PFSK-1 (cell line): Measurements from ENCODE around the gene MAGEA3. TPM values are rescaled to one million over a fixed set of nuclear protein-coding genes. Genes with fewer than 3 reads are reported as not detected.
"Not testable (repeated sequence)": the region's sequence is repeated elsewhere in the genome, so short reads cannot be mapped to it uniquely, and the experiment has no call there.

Experiments
- FOXP2 ChIP-seq: optimal IDR thresholded peaks from 2 replicates; pipeline ENCODE3; 2011; ENCODE audit warnings: borderline replicate concordance, control low read depth, inconsistent platforms; ENCODE audit not compliant: insufficient read depth; ENCODE audit errors: extremely low read length, extremely low read depth
- POLR2AphosphoS5 ChIP-seq: IDR thresholded peaks from 2 replicates; pipeline ENCODE4 v1.6.1; 2012; ENCODE audit warnings: low read depth, mild to moderate bottlenecking, control low read depth, low read length, moderate library complexity
- REST ChIP-seq, 2 experiments: IDR thresholded peaks; 2 replicates each; pipeline versions ENCODE4 v1.6.1 to v1.8.0; 2011 to 2012; ENCODE audit warnings: low read depth in 2 of 2, low read length in 2 of 2, control low read depth in 1 of 2, inconsistent platforms in 1 of 2, mild to moderate bottlenecking in 1 of 2, moderate library complexity in 1 of 2; ENCODE audit not compliant: insufficient read depth in 1 of 2
- SIN3A ChIP-seq: IDR thresholded peaks from 2 replicates; pipeline ENCODE4 v1.6.1; 2012; ENCODE audit warnings: mild to moderate bottlenecking, low read length, moderate library complexity, borderline replicate concordance; ENCODE audit not compliant: insufficient read depth
- TAF1 ChIP-seq: IDR thresholded peaks from 2 replicates; pipeline ENCODE4 v1.6.1; 2012; ENCODE audit warnings: low read length, control low read depth, borderline replicate concordance; ENCODE audit not compliant: insufficient read depth
- polyA plus RNA-seq: library from polyadenylated mRNA; unstranded; fragments of >200 nt; gene quantifications from one replicate; pipeline ENCODE4 v1.2.1, GENCODE V29; 2012; ENCODE audit warnings: low read depth, missing spikeins; ENCODE audit not compliant: insufficient read length

Gene MAGEA3
- polyA plus RNA-seq, result 3.1 TPM

GRCh38 chrX:152697952-152698931 lies at the start of gene MAGEA3:
Gene MAGEA3, plus strand, starts transcription at chrX:152698794. Its CDS starts 2,039 bp downstream, at chrX:152700833.
- not testable (repeated sequence) for TF ChIP-seq POLR2AphosphoS5, TAF1, SIN3A

GRCh38 chrX:152652060-152652459 lies 46.5 kb upstream of the MAGEA3 start:
- TF ChIP-seq POLR2AphosphoS5 (no peak), REST (IDR thresholded peaks at IDR 0.05; ENCODE audit: insufficient read depth in 1 of 2, low read depth in 2 of 2, low read length in 2 of 2) (no peak), TAF1 (no peak)

GRCh38 chrX:152652467-152652866 lies 46.1 kb upstream of the MAGEA3 start:
- TF ChIP-seq REST (IDR thresholded peaks at IDR 0.05; ENCODE audit: insufficient read depth in 1 of 2, low read depth in 2 of 2, low read length in 2 of 2) (no peak), TAF1 (no peak), POLR2AphosphoS5 (no peak), SIN3A (no peak), FOXP2 (no peak)

- TF ChIP-seq REST (IDR thresholded peaks at IDR 0.05; ENCODE audit: insufficient read depth in 1 of 2, low read depth in 2 of 2, low read length in 2 of 2) (no peak), POLR2AphosphoS5 (no peak), SIN3A (no peak), TAF1 (no peak), FOXP2 (no peak)
These were observed 42.5 kb upstream of the MAGEA3 start for GRCh38 chrX:152656087-152656486.

GRCh38 chrX:152656890-152657289 lies 41.7 kb upstream of the MAGEA3 start:
- TF ChIP-seq REST (IDR thresholded peaks at IDR 0.05; ENCODE audit: insufficient read depth in 1 of 2, low read depth in 2 of 2, low read length in 2 of 2) (no peak), TAF1 (no peak), FOXP2 (no peak), POLR2AphosphoS5 (no peak), SIN3A (no peak)
